ENCODE results near the gene CYSRT1.

The CYSRT1 gene

DNA sequence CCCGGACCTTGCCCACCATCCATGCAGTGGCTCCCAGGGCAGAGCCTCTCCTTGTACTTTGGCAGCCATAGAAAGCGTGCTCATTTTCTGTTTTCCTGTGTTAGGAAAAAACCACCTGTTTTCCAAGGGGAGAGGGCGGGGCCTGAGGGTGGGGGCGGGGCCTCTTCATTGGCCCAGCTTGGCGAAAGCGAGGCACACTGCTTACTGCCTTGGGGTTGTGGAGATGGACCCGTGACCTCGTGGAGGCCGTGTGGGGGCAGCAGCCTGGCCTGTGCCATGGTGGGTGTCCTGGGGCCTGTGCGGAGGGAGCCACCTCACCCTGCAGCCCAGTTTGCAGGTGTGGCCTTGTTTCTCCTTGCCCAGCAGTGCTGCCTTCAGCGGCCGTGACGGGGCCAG lies 48.1 kb downstream of the CYSRT1 start:
- DNase-seq: no peak

DNA sequence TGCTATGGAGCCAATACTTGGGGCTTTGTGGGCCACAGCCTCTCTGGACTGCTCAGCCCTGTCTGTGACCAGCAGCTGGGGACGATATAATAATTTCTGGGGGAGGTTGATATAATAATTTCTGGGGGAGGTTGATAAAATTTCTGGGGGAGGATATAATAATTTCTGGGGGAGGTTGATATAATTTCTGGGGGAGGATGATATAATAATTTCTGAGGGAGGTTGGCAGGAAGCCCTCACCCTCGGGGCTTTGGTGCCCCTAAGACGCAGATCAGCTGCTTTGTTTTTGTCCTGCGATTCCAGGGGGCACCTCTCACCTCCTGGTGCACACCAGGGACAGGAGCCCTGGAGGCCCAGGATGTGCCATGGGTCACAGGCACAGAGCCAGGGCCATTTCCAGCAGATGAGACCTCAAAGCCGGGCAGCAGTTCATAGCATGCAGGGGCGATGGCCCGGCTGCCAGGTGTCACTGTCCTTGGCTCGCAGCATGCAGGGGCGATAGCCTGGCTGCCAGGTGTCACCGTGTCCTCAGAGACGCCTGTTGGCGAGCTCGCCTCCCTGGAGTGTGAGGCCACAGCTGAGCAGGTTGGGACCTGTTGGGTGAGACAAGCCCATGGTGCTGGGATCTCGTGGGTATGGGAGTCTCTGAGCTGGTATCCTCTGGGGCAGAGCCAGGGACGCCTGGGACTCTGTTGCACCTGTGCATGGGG lies 48.8 kb downstream of the CYSRT1 start:
- DNase-seq: no peak

DNA sequence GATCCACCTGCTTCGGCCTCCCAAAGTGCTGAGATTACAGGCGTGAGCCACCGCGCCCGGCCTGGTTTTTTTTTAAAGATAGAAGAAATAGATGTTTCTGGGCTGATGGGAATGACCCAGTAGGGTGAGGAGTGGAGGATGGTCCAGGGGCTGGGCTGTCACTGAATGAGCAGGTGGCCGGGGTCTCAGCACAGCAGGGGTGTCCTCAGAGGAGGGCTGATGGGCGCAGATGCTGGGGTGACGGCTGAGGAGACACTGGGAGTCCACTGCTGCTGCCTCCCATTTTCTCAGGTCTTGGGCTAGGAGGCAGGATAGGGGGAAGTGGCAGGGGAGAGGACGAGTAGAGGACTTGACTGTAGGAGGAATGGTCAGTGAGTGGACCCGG lies 50.2 kb downstream of the CYSRT1 start:
- no peak for DNase-seq
